HG02973 (cell line): ENCODE measurements around the gene THSD7B.

ENCODE experiments used
- ATAC-seq: cut with Tn5 transposase; IDR thresholded peaks from one replicate; pipeline ENCODE4 v1.9.1; 2021; ENCODE audit warnings: moderate library complexity; ENCODE audit not compliant: unreplicated experiment

The THSD7B gene

GRCh38 chr2:137185378-137186078, 420.2 kb downstream of the THSD7B start:
- no peak for ATAC-seq

GRCh38 chr2:137187216-137187615, 421.9 kb downstream of the THSD7B start:
- no peak for ATAC-seq

- ATAC-seq, result no peak
Measured at GRCh38 chr2:137190411-137191195, 425.3 kb downstream of the THSD7B start.

- no peak for ATAC-seq
Measured at GRCh38 chr2:137192366-137193310, 427.3 kb downstream of the THSD7B start.

GRCh38 chr2:137193401-137193800, 428.1 kb downstream of the THSD7B start:
- ATAC-seq, result no peak

- no peak for ATAC-seq
Measured at GRCh38 chr2:137194111-137194510, 428.8 kb downstream of the THSD7B start.

GRCh38 chr2:137199751-137200150, 434.4 kb downstream of the THSD7B start:
- no peak for ATAC-seq

GRCh38 chr2:137202318-137202717, 437.0 kb downstream of the THSD7B start:
- ATAC-seq, result no peak

GRCh38 chr2:137205324-137205723, 440.0 kb downstream of the THSD7B start:
- no peak for ATAC-seq

GRCh38 chr2:137206069-137206468, 440.7 kb downstream of the THSD7B start:
- no peak for ATAC-seq

GRCh38 chr2:137207030-137207429, 441.7 kb downstream of the THSD7B start:
- no peak for ATAC-seq

GRCh38 chr2:137208431-137208891, 443.1 kb downstream of the THSD7B start:
- ATAC-seq, result no peak

- ATAC-seq, result no peak
Measured at GRCh38 chr2:137210039-137210438, 444.7 kb downstream of the THSD7B start.

GRCh38 chr2:137211761-137212160, 446.4 kb downstream of the THSD7B start:
- no peak for ATAC-seq

GRCh38 chr2:137220438-137220993, 455.2 kb downstream of the THSD7B start:
- ATAC-seq, result no peak

- no peak for ATAC-seq
Measured at GRCh38 chr2:137221797-137222492, 456.6 kb downstream of the THSD7B start.

GRCh38 chr2:137223722-137224121, 458.4 kb downstream of the THSD7B start:
- ATAC-seq, result no peak

- ATAC-seq, result no peak
Measured at GRCh38 chr2:137228566-137228965, 463.2 kb downstream of the THSD7B start.

- no peak for ATAC-seq
Measured at GRCh38 chr2:137229834-137230233, 464.5 kb downstream of the THSD7B start.

GRCh38 chr2:137231628-137232027, 466.3 kb downstream of the THSD7B start:
- no peak for ATAC-seq
